Mucosa of rectum (tissue), 2 donors: Measurements from ENCODE around the gene PCK2.

Experiments used
- H3K27ac ChIP-seq, 2 donors: one replicate each; pipeline ENCODE4 v1.7.0; 2013; ENCODE audit warnings: inconsistent platforms in 2 of 2, low read depth in 2 of 2, low read length in 2 of 2
- H3K27me3 ChIP-seq, 2 donors: one replicate each; pipeline ENCODE4 v1.7.0; 2013; ENCODE audit warnings: low read length in 2 of 2; ENCODE audit not compliant: control insufficient read depth in 2 of 2, insufficient read depth in 2 of 2
- H3K36me3 ChIP-seq, 2 donors: one replicate each; pipeline ENCODE4 v1.7.0; 2013; ENCODE audit warnings: low read length in 2 of 2; ENCODE audit not compliant: control insufficient read depth in 2 of 2, insufficient read depth in 2 of 2
- H3K4me1 ChIP-seq, 2 donors: one replicate each; pipeline ENCODE4 v1.7.0; 2013; ENCODE audit warnings: low read length in 2 of 2, mild to moderate bottlenecking in 1 of 2; ENCODE audit not compliant: control insufficient read depth in 2 of 2, insufficient read depth in 2 of 2
- H3K4me3 ChIP-seq, 2 donors: one replicate each; pipeline ENCODE4 v1.7.0; 2013; ENCODE audit warnings: low read length in 2 of 2
- H3K9ac ChIP-seq, 2 donors: one replicate each; pipeline ENCODE4 v1.7.0; 2013; ENCODE audit warnings: low read length in 2 of 2, low read depth in 1 of 2, mild to moderate bottlenecking in 1 of 2
- H3K9me3 ChIP-seq, 2 donors: one replicate each; pipeline ENCODE4 v1.7.0; 2013; ENCODE audit warnings: low read length in 2 of 2; ENCODE audit not compliant: control insufficient read depth in 2 of 2
- donor health status: healthy.
- donor health status: Normal muscosa, but diverticular disease.

PCK2 gene

GRCh38 chr14:24115422-24116127 is 21.5 kb downstream of the PCK2 start:
- Histone ChIP-seq H3K9me3 (no peaks in the 10 kb centered on the region), H3K27me3 (no peaks in the 10 kb centered on the region), H3K4me3 (peak overlapping the region; percentile 78 to 95), H3K27ac (peak overlapping the region; percentile 99 to 100), H3K9ac (peak overlapping the region; percentile 84 to 93), H3K36me3 (peaks cover 28 to 35% of the 10 kb centered on the region in 2 donors), H3K4me1 (peaks cover 18 to 20% of the 10 kb centered on the region in 2 donors)

DNA sequence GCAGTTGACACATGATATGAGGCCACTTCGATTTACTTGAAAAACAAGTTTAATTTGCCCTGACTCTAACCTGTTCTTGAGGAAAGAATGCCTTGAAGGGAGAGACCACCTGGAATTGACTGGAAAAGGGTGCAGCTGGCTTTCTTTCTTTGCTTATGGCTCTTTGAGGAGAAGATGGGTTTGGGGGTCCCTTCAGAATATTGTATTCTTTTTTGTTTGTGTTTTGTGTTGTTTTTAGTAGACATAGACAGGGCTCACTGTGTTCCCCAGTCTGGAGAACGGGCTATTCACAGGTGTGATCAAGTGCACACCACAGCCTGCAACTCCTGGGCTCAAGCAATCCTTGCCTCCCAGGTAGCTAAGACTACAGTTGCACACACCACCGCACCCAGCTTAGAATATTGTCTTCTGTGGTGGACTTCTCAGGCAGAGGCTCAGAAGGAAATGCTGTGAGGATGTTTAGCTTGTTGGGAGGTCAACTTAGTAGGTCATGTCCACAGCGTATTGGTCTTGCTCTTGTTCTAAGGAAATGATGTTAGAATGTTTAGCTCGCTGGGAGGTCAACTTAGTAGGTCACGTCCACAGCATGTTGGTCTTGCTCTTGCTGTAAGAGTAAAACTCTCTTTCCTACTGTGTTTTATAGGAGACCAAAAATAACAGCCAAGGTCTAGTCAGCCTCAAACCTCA is 22.2 kb downstream of the PCK2 start:
- H3K4me3 ChIP-seq = peak overlapping the region; percentile 78 to 95
- H3K9ac ChIP-seq = peak overlapping the region; percentile 84 to 93
- H3K9me3 ChIP-seq = no peaks in the 10 kb centered on the region
- H3K27ac ChIP-seq = no peak overlapping the region
- H3K36me3 ChIP-seq = peaks cover 35 to 41% of the 10 kb centered on the region in 2 donors
- H3K4me1 ChIP-seq = peaks cover 15 to 18% of the 10 kb centered on the region in 2 donors
- H3K27me3 ChIP-seq = no peaks in the 10 kb centered on the region

DNA sequence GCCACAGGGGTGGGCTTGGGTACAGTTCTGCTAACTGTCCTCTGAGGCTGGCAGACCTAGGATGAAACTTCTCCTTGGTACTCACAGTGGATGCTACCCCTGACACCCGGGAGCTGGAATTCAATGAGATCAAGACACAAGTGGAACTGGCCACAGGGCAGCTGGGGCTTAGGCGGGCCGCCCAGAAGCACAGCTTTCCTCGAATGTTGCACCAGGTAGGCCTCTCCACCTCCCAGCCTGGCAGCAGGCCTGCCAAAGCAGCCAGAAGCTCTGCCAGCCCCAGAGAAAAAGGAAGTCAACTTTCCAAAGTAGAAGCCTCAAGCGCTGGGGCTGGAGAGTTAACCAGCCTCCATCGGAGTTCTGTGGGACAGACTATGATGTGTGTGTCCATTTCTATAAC is 23.1 kb downstream of the PCK2 start:
- Histone ChIP-seq H3K27me3 (no peaks in the 10 kb centered on the region), H3K9me3 (no peaks in the 10 kb centered on the region), H3K9ac (no peak overlapping the region), H3K36me3 (peaks cover 43 to 50% of the 10 kb centered on the region in 2 donors), H3K4me3 (no peak overlapping the region), H3K4me1 (peaks cover 15 to 18% of the 10 kb centered on the region in 2 donors), H3K27ac (no peak overlapping the region)

DNA sequence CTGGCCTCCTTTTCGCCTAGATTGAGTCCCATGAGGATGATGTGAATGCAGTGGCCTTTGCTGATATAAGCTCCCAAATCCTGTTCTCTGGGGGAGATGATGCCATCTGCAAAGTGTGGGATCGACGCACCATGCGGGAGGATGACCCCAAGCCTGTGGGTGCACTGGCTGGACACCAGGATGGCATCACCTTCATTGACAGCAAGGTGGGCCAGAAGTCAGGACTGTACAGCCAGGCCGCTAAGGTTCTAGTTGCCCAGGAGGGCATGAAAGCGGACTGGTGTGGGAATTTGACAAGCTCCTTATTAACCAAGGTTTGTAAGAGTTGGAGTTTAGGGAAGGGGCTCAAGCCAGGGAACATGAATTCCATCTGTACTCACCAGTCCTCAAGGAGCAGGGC is 25.6 kb downstream of the PCK2 start:
- Histone ChIP-seq H3K27me3 (no peaks in the 10 kb centered on the region), H3K4me1 (peaks cover 10 to 13% of the 10 kb centered on the region in 2 donors), H3K36me3 (peaks cover 65 to 66% of the 10 kb centered on the region in 2 donors)

GRCh38 chr14:24121210-24121609 is 27.1 kb downstream of the PCK2 start:
- Histone ChIP-seq H3K4me3 (no peak overlapping the region), H3K4me1 (peaks cover 4 to 5% of the 10 kb centered on the region in 2 donors), H3K27ac (no peak overlapping the region), H3K9me3 (no peaks in the 10 kb centered on the region), H3K27me3 (no peaks in the 10 kb centered on the region), H3K9ac (no peak overlapping the region), H3K36me3 (peaks cover 66 to 67% of the 10 kb centered on the region in 2 donors)

More for the DNA sequence above, 25.6 kb downstream of the PCK2 start:
- Histone ChIP-seq H3K4me3 (no peak overlapping the region), H3K9ac (no peak overlapping the region), H3K27ac (no peak overlapping the region), H3K9me3 (no peaks in the 10 kb centered on the region)

DNA sequence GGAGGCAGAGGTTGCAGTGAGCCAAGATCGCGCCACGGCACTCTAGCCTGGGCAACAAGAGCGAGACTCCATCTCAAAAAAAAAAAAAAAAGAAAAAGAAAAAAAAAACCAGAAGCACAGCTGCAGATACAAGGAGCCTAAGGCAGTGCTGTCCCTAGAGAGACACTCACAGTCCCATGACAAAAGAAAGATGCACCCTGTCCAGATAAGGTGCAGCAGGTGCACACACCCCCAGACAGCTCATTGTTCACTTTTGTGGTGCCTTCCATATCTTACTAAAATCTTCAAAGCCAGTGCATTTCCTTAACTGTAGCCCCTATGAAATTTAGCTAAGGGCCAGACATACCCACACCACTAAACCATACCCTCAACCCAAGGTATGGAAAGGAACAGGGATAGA is 28.3 kb downstream of the PCK2 start:
- Histone ChIP-seq H3K27me3 (no peaks in the 10 kb centered on the region), H3K27ac (no peak overlapping the region), H3K4me3 (no peak overlapping the region), H3K36me3 (peaks cover 57 to 67% of the 10 kb centered on the region in 2 donors), H3K9me3 (no peaks in the 10 kb centered on the region), H3K4me1 (no peaks in the 10 kb centered on the region), H3K9ac (no peak overlapping the region)

DNA sequence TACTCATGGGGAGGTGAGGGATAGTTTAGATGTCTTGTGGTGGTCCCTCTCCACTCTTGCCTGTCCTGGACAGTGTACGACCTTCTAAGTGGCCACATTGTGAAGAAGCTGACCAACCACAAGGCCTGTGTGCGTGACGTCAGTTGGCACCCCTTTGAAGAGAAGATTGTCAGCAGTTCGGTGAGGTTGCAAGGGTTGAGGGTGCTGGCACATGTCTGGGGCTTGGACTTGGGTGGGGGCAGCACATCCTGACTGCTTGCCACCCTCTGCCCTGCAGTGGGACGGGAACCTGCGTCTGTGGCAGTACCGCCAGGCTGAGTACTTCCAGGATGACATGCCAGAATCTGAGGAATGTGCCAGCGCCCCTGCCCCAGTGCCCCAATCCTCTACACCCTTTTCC is 28.8 kb downstream of the PCK2 start:
- Histone ChIP-seq H3K4me3 (no peak overlapping the region), H3K9ac (no peak overlapping the region), H3K27me3 (no peaks in the 10 kb centered on the region), H3K36me3 (peaks cover 54 to 62% of the 10 kb centered on the region in 2 donors), H3K9me3 (no peaks in the 10 kb centered on the region), H3K4me1 (no peaks in the 10 kb centered on the region), H3K27ac (no peak overlapping the region)

DNA sequence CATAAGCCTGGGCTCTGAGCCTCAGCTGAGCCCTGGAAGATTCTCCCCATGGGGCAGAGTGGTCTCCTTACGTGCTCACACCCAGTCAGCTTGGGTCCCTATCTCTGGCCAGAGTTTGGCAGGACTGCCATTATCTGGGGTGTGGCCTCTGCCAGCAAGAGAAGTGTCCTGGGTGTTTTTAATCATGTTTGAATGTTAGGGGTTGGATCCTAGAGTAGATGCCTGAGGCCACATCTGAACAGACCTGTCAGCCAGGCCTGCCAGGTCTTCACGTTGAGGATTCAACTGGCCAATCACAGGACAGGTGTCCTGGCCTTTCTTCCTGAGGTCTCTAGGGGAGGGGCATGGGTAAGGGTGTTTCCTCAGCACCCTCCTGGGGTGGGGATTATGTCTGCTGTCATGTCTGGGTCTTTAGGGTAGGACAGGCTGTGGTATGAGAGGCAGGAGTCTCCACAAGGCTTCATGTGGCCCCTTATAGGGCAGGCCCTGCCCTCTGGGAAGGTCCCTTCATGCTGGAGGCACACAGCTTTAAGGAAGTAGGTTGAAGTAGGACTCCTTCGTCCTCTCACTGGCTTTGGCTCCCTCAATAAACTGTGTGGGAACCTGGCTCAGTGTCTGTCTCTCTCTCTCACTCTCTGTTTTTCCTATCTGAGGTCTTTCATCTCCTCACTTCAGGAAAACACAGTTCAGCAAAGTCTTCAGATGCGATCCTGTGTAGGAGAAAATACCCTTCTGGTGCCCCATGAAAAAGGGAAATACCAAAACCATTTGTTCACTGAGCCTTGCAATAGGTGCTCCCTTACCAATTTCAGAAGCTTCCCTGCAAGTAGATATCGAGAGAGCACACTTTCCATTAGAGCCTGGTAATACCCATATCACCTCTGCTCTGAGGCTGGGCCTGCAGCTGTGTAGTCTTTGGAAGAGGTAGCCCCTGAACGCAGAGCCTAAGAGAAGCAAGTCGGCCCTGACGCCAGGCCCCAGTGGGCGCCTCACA is 29.6 kb downstream of the PCK2 start:
- Histone ChIP-seq H3K9ac (no peak overlapping the region), H3K36me3 (peaks cover 45 to 53% of the 10 kb centered on the region in 2 donors), H3K4me3 (no peak overlapping the region), H3K27ac (no peak overlapping the region), H3K27me3 (no peaks in the 10 kb centered on the region), H3K9me3 (no peaks in the 10 kb centered on the region), H3K4me1 (no peaks in the 10 kb centered on the region)

- no peaks in the 10 kb centered on the region for H3K9me3 ChIP-seq
- no peaks in the 10 kb centered on the region for H3K4me1 ChIP-seq
- no peaks in the 10 kb centered on the region for H3K27me3 ChIP-seq
- H3K36me3 ChIP-seq = peaks cover 18 to 25% of the 10 kb centered on the region in 2 donors
- no peak overlapping the region for H3K9ac ChIP-seq
- H3K27ac ChIP-seq = no peak overlapping the region
- H3K4me3 ChIP-seq = no peak overlapping the region
These were observed 32.8 kb downstream of the PCK2 start for GRCh38 chr14:24126939-24127338.
